K562 (cell line): Measurements from ENCODE around the gene MTHFD2. TPM values are rescaled to one million over a fixed set of nuclear protein-coding genes. Genes with fewer than 3 reads are reported as not detected.

Experiments used
- CBX3 ChIP-seq, 2 experiments: IDR thresholded peaks; 1 replicate in 1 of 2; 2 replicates in 1 of 2; pipeline ENCODE4 v1.6.1; 2012; ENCODE audit warnings: inconsistent platforms in 2 of 2, low read length in 2 of 2, borderline replicate concordance in 1 of 2, control low read depth in 1 of 2
- CCAR2 ChIP-seq: fragments of 200-400 bp; formaldehyde crosslinking; IDR thresholded peaks from 2 replicates; pipeline ENCODE4 v1.6.1; 2017; ENCODE audit warnings: mild to moderate bottlenecking, low read depth, low read length
- CEBPB ChIP-seq: fragments of 450-650 bp; IDR thresholded peaks from 2 replicates; pipeline ENCODE4 v1.6.1; 2016; ENCODE audit warnings: missing genetic modification characterization, missing compliant biosample characterization
- CLOCK ChIP-seq: fragments of 250-450 bp; sonication (Bioruptor Pico); IDR thresholded peaks from 2 replicates; pipeline ENCODE4 v1.4.0; 2020; ENCODE audit warnings: mild to moderate bottlenecking, moderate library complexity, borderline replicate concordance
- NR0B1 ChIP-seq: fragments of 450-650 bp; IDR thresholded peaks from one replicate; pipeline ENCODE4 v1.6.1; 2018; ENCODE audit warnings: mild to moderate bottlenecking, moderate library complexity; ENCODE audit not compliant: partially characterized antibody
- RBM25 ChIP-seq: fragments of 200-400 bp; formaldehyde crosslinking; IDR thresholded peaks from 2 replicates; pipeline ENCODE4 v1.6.1; 2018; ENCODE audit warnings: low read length, low read depth, moderate library complexity; ENCODE audit not compliant: severe bottlenecking
- VEZF1 ChIP-seq: fragments of 200-800 bp; sonication (Bioruptor generic); IDR thresholded peaks from 2 replicates; pipeline ENCODE4 v1.6.1; 2017; ENCODE audit warnings: missing genetic modification characterization, missing compliant biosample characterization
- ZNF143 ChIP-seq: sonication (generic); formaldehyde crosslinking; IDR thresholded peaks from 2 replicates; pipeline ENCODE4 v1.9.0; 2022; ENCODE audit warnings: mild to moderate bottlenecking, missing genetic modification reagents
- ZNF76 ChIP-seq: fragments of 250-450 bp; sonication (Bioruptor Pico); IDR thresholded peaks from 2 replicates; pipeline ENCODE4 v1.4.0; 2020; ENCODE audit warnings: mild to moderate bottlenecking, moderate library complexity, borderline replicate concordance
- polyA plus RNA-seq, 8 experiments: library from polyadenylated mRNA; depleted of rRNA in 4 of 8; stranded (reverse) in 5 of 8; unstranded in 3 of 8; fragments of >200 nt; fragmentation: Nextera tagmentation in 2 of 8; fragmentation: Illumina TruSeq in 1 of 8; extraction: Ambion mirVana in 2 of 8; extraction: Trizol in 1 of 8; gene quantifications; 2 replicates each; pipeline versions ENCODE4 v1.2.1 to v1.2.3, GENCODE V29; 2011 to 2014; ENCODE audit warnings: inconsistent platforms in 1 of 8, missing spikeins in 1 of 8
- total RNA-seq, 7 experiments: library from RNA; depleted of rRNA in 6 of 7; stranded (reverse); fragments of >200 nt in 6 of 7; fragmentation: Illumina TruSeq in 2 of 7; extraction: Trizol in 2 of 7; gene quantifications; 2 replicates each; pipeline versions ENCODE4 v1.2.1 to v1.2.3, GENCODE V29; 2011 to 2021; ENCODE audit warnings: low replicate concordance in 1 of 7

The MTHFD2 gene
- total and polyA plus RNA-seq, 9 of the 15 experiments (the other 6 are each of a cell fraction or from before 2014, with no cell fraction given), result 113 to 520 (median 234) TPM

- TF ChIP-seq RBM25, result no peak
- no peak for TF ChIP-seq CBX3 (IDR thresholded peaks at IDR 0.05; ENCODE audit: borderline replicate concordance in 1 of 2, low read length in 2 of 2)
- TF ChIP-seq CCAR2, result no peak
- TF ChIP-seq ZNF143 (CRISPR knock-in tag), result no peak
- no peak for TF ChIP-seq CLOCK (CRISPR knock-in tag)
- TF ChIP-seq NR0B1, result no peak
- no peak for TF ChIP-seq VEZF1 (CRISPR knock-in tag)
- no peak for TF ChIP-seq CEBPB (tag)
- no peak for TF ChIP-seq ZNF76 (CRISPR knock-in tag)
Observed at GRCh38 chr2:74249406-74250122, 51.1 kb downstream of the MTHFD2 start (continued).
